NCI-H526 (cell line): Measurements from ENCODE around the gene MICAL3.
"Not testable (repeated sequence)": the region's sequence is repeated elsewhere in the genome, so short reads cannot be mapped to it uniquely, and the experiment has no call there.

Experiments
- DNase-seq, 2 experiments: peaks; one replicate each; lab custom pipeline; 2025; lab: John Stamatoyannopoulos, UW

The MICAL3 gene

GRCh38 chr22:17778412-17778976 lies 245.9 kb downstream of the MICAL3 start:
- no peak for DNase-seq

DNA sequence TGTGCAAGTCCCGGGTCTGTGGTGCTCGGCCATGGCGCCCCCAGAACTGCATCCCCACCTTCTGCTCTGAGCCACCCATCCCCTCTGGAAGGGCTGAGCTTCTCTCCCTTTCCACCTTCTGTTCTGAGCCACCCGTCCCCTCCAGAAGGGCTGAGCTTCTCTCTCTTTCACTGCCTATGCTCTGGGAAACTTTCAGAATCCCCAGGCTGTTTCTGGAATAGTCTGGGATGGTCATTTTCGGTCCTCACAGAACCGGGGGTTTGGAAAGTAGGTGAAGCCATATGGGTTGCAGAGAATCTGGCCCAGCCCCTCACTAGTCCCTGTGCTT lies 246.7 kb downstream of the MICAL3 start:
- DNase-seq: no peak

DNA sequence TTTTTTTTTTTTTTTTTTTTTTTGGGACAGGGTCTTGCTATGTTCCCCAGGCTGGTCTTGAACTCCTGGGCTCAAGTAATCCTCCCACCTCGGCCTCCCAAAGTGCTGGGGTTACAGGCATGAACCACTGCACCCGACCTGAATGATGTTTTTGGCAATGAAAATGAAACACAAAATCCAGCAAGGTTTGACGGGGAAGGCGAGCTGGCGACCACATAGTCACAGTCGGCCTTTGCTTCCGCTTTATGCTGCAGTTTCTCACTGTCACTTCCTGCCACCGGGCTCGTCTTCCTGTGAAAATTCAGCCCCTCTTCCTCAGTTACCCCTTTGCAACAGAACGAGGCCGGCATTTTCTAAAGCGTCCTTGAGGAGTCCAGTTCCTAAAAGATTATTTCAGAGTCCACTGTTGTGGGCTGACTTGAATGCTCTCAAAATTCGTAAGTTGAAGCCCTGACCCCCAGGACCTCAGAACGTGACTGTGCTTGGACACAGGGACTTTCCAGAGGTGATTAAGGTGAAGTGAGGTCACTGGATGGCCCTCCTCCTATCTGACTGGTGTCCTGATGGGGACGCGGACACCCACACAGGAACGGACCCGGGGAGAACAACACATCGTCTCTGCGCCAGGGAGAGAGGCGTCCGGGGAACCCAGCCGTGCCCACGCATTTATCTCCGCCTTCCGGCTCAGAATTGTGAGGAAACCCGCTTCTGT lies 247.2 kb downstream of the MICAL3 start:
- no peak for DNase-seq

- DNase-seq: no peak
Measured at GRCh38 chr22:17775781-17776465, 248.4 kb downstream of the MICAL3 start.

DNA sequence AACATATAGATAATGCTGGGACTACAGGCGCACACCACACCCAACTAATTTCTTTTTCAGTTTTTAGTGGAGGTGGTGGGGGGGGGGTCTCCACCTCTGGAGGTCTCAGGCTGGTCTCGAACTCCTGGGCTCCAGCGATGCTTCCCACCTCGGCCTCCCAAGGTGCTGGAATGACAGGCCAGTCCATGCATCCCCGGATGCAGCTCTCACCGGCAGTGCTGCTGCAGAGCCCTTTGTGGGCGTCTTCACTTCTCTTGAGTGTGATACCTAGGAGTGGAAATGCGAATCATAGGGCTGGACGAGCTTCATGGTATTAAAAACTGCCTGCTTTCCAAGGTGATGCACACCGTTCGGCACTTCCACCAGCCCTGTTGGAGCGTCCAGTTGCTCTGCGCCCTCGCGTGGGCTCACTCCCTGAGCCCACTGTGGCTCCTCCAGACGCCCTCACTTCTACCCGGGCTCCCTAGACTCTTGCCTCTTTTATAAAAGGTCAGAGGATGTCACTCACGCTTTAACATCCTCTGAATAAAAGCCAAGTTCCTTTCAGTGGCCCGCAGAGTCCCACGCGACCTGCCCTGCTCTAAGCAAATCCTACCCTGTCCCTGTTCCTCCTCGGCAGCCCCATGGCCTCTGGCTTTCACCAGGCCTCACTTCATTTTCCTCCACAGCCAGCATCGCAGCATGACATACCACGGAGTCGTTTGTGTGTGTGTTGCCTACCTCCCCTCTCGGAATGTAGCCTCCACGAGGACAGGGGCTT lies 249.3 kb downstream of the MICAL3 start:
- DNase-seq: no peak

- DNase-seq: peak in 1 of 2 experiments; percentile 44
Measured at GRCh38 chr22:17774206-17774925, 250.0 kb downstream of the MICAL3 start, which contains the start of gene BID. Gene BID (minus strand): TSS chr22:17774469. CDS start chr22:17750116, 24,353 bp downstream.

- DNase-seq: peak; percentile 22 to 84
Measured at GRCh38 chr22:17773606-17774205, 250.7 kb downstream of the MICAL3 start.

DNA sequence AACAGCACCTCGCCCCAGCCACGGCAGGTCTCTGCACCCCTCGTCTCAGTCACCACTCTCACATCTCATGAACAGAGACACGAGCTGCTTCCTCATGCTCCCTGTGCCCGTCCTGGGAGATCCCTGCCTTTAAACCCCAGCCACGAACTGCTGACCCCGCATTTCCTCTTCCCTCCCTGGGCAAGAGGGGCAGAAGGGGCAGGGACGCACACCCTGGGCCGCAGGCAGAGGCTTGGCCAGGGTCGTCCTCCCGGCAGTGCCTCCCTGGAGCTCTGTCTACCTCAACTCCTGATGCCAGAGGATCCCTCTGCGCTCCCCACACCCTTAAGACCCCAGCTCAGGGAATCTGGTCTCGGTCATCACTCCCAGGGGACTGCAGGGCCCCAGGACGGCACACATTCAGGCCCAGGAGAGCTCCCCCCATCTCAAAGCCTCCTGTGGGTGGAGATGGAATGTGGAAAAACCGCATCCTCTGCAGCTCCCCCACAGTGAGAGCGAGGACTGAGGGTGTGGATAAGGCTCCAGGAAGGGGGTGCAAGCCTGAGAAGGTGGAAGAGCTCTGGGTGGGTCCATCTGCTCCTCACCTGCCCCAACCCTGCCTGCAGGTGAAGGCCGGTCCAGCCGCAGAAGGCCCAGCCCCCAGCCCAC lies 251.3 kb downstream of the MICAL3 start:
- DNase-seq: no peak

DNA sequence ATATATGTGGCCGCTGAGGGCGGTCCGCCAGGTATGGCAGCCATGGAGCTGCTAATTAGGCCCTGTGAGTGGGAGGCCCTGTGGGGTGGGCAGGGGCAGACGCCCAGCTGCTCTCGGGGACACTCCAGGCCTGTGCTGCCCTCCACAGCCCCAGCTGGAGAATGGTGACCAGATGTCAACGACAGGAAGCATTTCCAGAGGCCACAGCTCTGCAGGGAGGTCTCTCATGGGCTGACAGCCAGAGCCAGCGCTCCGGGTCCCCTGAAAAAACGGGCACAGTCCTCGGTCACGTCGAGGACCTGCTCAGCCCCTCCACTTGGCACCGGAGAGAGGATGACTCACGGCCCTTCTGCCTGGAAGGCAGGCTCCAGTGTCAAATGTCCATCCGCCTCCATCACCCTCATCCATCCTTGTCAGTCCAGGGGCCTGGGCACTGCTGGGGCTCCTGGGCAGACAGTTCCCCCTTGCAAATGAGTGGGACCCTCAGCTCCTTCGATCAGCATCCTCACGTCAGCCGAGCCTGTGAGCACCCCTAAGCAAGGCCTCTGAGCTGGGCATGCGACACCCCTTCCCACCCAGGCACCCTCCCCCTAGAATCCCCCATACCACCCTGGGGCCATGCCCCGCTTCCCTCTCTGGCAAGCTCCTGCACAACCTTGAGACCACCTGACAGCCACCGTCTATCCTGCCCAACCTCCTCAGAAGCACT lies 252.0 kb downstream of the MICAL3 start:
- no peak for DNase-seq

DNA sequence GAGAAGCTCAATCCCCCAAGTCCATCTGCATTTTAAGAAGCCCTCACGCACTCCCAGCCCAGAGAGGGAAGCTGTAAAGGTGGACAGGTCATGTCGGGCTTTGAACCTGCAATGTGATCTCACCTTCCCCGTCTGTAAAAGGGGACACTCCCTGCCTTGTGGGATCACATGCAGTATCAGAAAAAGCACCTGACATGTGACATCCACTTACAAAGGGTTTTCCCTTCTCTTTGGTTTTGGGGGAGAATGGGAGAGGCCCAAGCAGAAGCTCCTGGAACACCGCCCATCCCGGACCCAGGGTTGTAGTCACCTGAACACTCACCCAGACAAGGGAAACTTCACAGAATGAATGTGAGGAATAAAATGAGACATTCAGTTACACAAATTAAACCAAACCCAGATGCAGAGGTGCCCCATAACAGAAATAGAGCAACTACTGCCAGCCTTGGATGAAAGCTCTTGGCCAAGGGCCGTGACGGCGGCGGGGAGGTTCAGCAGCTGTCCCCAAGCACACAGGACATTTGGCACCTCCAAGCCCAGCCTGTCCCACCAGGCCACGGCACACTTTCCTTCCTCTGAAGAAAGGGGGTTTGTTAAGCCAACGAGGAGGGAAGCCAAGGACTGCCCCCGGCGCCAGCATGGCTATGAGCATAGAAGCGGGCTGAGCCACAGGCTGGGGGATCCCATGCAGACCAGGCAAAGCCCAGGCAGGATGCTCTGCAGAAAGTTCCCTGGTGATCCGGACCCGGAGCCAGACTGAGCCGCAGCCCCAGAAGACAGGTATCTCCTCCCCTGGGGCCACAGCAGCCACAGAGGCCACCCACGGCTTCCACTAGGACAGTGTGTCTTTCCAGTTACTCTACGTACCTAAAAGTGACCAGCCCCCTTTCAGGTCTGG lies 253.9 kb downstream of the MICAL3 start:
- no peak for DNase-seq

GRCh38 chr22:17769716-17770082 lies 254.7 kb downstream of the MICAL3 start:
- no peak for DNase-seq

DNA sequence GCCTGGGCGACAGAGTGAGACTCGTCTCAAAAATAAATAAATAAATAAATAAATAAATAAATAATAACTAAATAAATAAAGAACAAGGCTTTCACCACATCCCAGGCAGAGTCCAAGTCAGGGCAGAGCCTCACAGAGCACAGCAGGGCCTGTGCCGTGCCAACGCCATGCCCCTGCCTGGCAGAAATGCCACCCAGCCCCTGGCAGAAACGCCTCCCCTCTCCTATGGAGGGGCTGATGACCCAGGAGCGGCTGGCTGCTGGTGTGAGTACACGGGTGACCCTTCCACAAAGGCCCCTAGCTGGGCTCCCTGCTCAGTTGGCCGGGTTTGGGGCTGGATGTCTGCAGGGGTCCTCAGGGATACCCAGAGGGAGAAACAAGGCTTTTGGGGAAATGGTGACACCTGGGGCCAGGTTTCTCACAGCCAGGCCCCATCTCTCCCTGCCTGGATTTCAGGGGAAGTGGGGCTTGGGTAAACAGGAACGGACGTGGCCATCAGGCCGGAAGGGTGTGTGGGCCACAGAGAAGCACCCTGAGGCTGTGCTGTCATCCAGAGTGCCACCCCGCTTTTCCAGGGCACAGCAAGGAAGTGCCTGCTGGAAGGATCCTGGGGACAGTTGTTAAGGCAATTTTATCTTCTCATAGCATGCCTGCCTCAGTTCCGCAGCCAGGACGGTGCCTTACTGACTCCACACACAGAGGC lies 255.2 kb downstream of the MICAL3 start:
- DNase-seq: no peak

DNA sequence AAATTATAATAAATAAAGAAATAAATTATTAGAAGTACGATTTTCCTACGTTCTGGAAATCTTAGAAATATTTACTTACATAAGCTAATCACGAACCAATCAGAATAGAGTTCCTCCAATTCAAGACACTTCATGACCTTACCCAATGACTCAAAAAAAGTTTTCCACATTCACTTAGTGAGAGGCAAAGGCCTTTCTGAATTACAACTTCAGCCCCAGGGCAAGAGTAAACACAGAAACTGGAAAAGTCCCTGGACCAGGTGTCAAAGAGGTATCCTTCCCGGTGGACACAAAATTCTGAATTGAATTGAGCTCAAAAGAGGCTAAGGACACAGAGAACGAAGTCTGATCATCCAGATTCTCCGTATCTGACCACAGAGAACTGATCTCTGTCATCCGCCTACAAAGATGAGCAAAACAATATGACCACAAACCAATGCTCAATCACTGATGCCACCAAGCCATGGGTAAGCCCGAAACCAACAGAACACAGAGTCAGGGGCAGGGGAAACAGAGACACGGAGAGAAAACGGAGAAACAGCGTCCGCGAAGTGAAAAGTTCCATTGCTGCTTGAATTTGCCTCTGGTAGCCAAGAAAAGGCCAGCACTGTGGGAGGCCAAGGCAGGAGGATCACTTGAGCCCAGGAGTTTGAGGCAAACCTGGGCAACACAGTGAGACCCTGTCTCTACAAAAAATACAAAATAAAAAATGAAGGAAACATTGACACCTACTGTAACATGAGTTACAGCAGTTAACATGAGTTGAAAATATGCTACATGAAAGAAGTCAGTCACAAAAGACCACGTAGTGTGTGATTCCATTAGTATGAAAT lies 256.9 kb downstream of the MICAL3 start:
- no peak for DNase-seq

DNA sequence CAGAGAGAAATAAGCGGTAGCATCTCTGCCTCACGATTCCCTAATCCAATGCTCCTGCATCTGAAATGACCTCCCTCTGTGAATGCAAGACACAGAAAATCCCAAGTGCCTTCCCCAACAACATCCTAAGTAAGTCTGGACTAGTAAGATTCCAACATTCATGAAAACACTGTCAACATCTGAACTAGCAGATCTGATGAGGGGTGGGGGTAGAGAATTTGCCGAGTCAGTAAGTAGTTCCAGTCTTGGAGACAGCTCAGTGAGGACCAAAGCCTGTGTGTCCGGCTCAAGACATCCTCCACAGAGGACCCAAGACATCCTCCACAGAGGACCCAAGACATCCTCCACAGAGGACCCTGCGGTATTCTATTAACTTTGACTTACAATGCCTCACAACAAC lies 259.5 kb downstream of the MICAL3 start:
- DNase-seq: not testable (repeated sequence)

DNA sequence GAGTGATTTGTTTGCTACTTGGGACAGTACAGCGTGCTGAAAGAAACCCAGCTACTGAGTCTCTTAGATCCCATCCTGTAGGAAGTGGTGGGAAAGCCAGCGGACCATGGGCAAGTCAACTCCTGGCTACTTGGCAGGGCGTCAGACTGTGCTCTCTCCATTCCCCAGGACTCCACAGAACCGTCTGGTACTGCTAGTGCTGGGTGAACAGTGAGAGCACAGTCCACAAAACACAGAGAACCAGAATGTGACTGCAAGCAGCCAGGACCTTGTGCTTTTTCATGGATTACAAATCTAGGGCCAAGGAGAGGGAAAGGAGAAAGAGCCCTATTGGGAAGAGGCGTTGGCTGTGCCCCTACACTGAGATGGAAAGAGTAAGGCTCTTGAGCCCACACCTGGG lies 260.3 kb downstream of the MICAL3 start:
- no peak for DNase-seq

DNA sequence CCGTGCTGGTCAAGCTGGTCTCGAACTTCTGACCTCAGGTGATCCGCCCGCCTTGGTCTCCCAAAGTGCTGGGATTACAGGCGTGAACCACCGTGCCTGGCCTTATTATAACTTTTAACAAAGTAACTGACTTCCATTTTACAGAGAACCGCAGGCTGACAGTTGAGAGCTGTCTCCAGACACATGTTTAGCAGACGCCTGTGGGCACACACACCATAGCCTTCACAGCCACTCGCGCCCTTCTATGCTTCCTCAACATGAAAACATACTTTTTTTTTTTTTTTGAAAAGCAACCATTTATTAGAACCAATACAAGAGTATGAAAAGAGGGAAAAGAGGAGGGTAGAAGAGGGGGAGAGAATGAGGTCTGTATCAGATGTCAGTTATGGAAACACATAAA lies 260.9 kb downstream of the MICAL3 start:
- DNase-seq: not testable (repeated sequence)

DNA sequence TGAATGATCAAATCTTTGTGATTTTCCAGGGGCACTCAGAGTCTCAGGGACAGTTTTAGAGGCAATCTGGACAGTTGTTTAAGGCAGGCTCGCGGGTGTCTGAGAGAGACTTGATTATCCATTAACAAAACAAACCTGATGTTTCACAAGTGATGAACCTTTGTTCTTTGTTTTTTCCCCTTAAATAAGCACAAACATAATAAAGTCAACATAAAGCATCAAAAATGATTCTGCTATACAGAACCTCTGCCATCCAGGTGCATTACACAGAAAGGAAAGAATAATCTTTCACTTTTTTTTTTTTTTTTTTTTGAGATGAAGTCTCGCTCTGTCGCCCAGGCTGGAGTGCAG lies 263.2 kb downstream of the MICAL3 start:
- DNase-seq: no peak
